HG03039 (cell line): ENCODE data around the gene GUF1.

Experiments used
- ATAC-seq: cut with Tn5 transposase; IDR thresholded peaks from one replicate; pipeline ENCODE4 v1.9.1; 2021; ENCODE audit warnings: mild to moderate bottlenecking, moderate library complexity; ENCODE audit not compliant: unreplicated experiment

The GUF1 gene, protein sequence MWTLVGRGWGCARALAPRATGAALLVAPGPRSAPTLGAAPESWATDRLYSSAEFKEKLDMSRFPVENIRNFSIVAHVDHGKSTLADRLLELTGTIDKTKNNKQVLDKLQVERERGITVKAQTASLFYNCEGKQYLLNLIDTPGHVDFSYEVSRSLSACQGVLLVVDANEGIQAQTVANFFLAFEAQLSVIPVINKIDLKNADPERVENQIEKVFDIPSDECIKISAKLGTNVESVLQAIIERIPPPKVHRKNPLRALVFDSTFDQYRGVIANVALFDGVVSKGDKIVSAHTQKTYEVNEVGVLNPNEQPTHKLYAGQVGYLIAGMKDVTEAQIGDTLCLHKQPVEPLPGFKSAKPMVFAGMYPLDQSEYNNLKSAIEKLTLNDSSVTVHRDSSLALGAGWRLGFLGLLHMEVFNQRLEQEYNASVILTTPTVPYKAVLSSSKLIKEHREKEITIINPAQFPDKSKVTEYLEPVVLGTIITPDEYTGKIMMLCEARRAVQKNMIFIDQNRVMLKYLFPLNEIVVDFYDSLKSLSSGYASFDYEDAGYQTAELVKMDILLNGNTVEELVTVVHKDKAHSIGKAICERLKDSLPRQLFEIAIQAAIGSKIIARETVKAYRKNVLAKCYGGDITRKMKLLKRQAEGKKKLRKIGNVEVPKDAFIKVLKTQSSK

DNA sequence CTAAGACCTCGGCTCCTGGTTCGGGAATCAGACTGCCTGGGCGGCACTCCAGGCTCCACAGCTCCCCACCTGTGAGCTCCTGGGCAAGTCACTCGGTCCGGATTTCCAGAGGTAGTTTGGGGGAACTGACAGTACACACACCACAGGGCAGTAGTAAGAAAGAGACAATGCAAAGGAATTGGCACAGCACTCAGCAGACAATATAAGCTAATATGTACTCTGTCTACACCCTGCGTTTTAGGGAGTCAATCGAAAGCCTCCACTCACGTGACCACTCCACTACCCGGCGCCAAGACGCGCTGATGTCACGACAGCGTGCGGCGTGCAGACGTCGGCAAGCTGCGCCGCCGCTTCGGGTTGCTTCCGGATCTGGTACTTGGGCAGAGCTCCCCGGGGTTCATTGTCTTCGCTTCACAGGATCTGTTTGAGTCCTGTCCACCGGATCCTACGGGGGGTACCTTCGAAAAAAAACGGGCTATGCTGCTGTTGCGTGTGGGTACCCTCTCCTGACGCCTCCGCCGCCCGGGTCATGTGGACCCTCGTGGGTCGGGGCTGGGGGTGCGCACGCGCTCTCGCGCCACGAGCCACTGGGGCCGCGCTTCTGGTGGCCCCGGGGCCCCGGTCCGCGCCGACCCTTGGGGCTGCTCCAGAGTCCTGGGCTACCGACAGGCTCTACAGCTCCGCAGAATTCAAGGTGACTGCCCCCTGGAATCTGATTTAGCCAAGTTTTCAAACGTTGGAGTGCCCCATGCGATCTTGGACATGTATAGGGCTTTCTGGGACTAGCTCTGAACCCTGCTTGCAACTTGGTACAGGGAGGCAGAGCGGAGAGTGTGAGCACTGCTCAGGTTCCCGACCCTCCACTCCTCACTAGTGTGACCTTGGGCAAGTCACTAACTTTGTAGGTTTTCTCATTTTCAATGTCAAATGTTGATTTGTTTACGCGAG lies at the start of gene GUF1:
TSS of gene GUF1 (plus strand) at position 327 of the 948 bp plus-strand sequence. CDS start at position 530, 203 bp downstream.
- ATAC-seq = peak; percentile 97

DNA sequence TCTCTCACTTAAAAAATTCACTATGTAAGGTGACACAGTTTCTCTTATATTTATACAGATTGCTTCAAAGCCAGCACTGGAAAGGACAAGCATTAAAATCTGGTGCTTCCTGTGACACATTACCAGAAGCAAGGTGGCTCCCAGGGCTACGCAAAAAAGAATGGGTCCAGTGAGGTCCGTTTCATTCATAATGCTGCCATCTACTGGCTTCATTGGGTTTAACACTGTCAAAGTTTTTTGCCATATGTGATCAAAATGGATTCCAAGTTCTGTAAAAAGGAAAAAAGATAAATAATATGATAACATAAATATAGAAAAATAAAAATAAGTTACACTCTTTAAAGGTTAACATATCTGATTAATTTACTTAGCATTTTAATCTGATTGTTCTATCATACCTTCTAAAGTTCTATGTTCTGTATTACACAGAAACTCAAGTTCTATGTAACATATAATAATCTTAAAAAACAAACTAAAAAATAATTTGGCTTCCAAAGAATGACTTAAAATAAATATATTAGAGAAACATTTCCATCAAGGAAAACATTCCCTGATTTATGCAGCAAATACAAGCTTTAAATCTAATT lies 48.8 kb upstream of the GUF1 start:
- ATAC-seq = peak; percentile 96

DNA sequence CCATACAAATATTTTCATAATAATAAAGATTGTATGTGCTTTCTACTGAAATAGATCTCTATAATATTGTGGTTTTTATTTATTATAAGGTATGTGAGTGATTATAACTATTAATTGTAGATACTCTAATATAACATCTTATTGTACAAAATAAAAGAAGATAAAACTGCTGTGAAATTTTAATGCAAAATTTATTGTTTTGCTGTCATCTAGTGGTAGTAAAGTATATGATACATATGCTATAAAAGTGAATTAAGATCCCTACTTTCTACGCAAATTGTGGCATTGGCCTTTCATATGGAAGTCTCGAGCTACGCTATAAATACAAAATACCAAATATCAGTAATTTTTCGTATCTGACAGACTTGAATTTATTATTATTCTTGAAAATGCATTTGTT lies 46.1 kb upstream of the GUF1 start:
- ATAC-seq = no peak

DNA sequence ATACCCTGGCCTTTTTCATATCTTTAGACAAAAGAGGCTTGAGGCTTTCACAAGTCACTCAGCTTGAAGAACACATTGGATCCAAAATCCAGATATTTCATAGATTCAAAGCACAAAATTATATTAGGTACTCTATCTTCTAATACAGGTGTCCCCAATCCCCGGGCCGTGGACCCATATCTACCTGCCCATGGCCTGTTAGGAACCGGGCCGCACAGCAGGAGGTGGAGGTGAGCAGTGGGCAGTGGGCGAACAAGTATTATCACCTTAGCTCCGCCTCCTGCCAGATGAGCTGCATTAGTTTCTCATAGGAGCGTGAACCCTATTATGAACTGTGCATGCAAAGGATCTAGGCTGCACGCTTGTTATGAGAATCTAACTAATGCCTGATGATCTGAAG lies 45.5 kb upstream of the GUF1 start:
- no peak for ATAC-seq

DNA sequence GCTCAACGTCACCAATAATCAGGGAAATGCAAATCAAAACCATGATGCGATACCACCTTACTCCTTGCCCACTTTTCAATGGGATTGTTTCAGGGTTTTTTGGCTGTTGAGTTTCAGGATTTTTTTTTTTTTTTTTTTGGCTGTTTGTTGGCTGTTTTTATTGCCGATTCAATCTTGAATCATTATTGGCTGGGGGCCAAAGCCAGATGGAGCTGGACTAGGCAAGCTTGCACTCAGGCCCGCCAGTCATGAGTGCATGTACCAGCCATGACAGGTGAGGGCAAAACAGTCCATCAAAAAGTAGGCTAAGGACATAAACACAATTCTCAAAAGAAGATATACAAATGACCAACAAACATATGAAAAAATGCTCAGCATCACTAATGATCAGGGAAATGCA lies 40.1 kb upstream of the GUF1 start:
- ATAC-seq = no peak

DNA sequence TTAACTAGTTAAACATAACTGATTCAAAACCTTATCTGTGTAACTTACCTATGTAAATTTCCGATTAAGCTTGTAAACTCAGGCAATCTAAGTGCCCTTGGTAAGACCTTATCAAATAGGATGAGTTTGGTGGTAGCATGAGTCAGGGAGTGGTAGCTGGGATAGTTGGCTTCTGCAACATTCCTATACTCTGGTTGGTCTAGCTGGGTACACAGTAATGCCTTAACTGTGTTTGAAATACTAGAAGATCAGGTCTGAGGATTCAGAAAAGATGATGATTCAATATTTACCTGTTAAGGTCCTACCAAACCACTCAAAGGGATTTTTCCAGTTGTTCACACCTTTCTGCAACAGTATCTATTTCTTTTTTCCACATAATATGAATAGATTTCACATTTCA lies 32.1 kb upstream of the GUF1 start:
- no peak for ATAC-seq

DNA sequence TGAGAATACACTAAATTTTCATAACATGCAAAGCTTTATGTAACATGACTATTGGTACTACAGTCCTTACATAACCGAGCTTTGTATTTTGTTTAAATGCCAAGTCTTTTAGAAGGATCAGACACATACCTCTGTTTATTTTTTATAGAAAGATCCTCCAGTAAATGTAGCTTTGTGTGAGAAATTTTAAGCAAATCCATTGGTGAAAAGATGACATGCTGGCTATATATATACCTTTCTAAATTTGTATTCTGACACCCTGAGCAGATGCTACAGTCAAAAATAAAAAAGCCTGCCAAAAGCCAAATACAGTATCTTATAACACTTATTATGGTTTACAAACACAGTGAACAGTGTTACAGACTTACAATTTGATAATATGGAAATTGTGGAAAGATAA lies 26.8 kb upstream of the GUF1 start, which contains the start of gene YIPF7:
TSS of gene YIPF7 (minus strand) at position 201 of the 400 bp plus-strand sequence. CDS start 1,525 bp downstream, outside the sequence.
- no peak for ATAC-seq

DNA sequence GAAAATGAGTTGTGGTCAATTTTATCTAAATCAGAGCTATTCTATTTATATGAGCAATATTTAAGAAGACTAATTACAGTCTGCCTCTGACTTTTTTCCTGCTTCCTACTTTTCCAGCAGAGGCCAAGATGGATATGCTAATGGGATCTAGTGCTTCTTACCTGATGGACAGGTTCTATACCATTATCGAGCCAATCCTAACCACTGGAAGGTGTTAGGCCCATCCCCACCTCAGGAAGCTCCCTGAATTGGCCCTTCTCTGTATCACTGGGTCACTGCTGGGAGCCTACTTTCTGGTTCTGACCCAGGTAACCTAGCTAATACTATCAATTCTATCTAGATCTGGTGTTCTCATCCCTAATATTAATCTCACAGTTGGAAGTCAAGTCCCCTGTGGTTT lies 26.2 kb upstream of the GUF1 start:
- ATAC-seq = no peak

DNA sequence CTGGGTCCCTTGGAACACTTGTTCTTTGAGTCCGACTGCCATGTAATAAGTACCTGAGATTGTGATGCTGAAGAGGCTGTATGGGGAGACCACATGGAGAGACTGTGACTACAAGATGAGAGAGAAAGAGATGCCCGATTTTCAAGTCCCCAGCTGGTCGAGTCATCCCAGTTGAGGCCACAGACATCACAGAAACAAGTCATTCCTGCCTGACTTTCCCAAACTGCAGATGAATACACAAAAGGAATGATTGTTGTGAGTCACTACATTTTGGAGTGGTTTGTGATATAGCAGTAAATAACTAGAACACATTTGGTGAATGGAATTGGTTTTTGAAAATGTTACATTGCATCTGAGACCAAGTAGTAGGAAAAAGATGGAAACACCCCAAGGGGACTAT lies 17.8 kb upstream of the GUF1 start:
- ATAC-seq = no peak

DNA sequence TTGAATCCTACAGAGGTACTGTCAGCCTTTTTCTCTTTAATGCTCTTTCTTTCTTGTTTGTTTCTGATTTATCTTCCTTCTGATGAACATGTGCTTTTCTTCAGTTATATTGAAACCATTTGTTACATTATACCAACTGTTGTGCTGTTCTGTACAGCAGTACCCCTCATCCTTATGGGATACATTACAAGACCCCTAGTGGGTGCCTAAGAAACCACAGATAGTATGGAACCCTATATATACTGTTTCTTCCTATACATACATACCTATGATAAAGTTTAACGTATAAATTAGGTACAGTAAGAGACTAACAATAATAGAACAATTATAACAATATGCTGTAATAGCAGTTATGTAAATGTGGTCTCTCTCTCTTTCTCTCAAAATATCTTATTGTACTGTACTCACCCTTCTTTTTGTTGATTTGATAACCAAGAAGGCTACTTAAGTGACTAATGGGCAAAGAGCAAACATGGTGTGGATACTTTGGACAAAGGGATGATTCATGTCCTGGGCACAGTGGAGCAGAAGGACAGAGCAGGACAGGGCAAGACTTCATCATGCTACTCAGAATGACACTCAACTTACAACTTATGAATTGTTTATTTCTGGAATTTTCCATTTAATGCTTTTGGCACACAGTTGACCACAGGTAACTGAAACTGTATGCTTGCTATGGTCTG lies 16.1 kb upstream of the GUF1 start:
- ATAC-seq = no peak

DNA sequence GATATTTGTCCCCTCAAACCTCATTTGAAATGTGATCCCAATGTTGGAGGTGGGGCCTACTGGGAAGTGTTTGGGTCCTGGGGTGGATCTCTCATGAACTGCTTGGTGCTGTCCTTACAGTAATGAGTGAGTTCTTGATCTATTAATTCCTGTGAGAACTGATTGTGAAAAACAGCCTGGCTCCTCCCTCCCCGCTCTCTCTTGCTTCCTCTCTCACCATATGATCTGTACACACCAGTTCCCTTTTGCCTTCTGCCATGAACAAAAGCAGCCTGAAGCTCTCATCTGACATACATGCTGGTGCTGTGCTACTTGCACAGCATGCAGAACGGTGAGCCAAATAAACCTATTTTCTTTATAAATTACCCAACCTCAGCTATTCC lies 15.6 kb upstream of the GUF1 start:
- no peak for ATAC-seq

DNA sequence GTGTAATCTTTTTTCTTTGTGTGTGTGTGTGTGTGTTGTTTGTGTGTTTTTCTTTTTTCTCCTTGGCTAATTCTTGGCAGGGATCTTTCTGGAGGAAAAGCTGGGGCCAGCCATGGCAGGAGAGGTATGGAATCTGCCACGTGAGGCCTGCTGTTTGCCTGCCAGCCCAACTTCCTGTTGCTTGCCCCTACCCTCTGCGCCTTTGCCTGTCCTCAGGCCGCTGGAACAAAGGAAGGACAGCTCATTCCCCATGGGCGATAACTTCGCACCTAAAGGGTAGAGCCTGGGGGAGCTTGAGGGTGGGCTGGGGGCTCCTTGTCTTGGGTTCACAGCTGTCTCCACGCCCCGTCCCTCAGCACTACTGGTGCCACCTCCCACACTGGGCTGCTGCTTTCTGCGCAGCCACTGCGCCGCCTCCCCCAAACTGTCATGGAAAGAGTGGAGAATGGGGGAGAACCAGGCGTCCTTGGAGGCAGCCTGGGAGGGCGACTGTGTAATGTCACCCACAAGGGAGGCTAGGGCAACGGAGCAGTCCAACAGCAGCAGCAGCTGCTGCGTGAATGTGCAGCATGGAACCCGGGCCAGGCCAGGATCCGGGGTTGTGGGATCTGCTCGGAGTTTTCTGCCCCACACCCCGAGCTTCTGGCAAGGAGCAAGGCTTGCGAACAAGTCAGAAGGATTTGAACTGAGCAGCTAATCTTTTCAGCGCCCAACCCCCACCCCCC lies 14.5 kb upstream of the GUF1 start:
- ATAC-seq = no peak

DNA sequence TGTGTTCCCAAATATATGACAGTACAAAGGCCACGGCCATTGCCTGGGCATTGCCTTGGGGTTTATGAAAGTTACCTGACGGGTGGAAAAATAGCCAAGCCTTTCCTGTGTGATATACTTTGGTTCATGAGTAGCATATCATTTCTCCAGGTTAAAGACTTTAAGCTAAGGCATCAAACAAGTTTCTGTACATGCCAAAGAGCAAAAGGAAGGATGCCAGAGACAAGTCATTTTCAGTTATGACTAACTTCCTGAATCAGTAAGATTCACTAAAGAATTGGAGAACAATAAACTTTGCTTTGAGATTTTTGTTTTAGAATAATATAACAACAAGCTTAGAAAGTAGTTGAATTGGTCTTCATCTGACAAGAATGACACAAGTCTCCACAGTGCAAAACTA lies 9.7 kb upstream of the GUF1 start:
- ATAC-seq = no peak

DNA sequence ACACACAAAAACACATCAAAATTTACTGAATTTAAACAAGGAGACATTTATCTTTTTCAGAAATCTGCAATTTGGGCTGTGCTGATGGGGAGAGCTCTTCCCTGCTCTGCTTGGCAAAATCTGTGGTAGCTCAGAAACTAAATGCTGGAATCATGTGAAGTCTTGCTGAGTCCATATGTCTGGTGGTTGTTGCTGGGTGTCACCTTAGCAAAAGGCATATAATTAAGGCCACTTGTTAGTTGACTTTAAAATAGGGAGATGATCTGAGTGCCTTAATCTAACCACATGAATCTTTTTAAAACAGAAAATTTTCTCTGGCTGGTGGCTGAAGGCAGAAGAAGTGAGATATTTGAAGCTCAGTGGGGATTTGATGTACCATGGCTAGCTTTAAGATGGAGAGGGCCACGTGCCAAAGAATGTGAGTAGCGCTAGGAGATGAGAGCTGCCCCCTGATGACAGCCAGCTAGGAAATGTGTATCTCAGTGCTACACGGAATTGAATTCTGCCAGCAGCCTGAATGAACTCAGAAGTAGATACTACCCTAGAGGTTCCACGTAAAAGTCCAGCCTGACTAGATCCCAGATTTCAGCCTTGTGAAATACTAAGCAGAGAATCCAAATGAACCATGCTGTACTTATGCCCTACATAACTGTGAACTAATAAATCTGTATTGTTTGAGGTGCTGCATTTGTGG lies 7.6 kb upstream of the GUF1 start:
- ATAC-seq = no peak

DNA sequence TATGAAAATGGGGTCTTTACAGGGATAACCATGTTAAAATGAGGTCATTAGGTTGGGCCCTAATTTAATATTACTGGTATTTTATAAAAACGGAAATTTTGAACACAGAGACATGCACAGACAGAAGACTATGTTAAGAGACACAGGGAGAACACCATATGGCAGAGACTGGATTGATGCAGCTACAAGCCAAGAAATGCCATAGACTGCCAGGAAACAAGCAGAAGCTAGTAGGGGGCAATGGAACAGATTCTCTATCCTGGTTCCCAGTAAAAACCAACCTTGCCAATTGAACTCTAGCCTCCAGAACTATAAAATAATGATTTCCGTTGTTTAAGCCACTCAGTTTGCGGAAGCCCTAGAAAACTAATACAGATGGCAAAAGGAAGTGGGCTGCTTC lies 6.6 kb upstream of the GUF1 start:
- no peak for ATAC-seq

DNA sequence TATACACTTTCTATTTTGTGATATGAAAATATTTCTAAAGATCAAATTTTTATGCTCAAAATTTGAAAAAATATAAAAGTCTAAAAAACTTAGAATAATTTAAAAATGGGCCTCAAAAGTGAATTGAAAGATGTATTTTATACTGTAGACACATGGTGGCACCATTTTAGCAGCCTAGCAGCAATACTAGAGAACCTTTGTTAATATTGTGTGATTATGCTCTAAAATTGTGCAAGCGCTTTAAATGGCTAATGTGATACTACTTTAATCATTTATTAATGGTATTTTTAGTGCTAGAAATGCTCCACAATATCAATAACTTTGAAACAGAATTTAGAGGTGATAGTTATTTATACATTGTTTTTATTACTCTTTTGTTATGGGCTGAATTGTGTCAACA lies 3.7 kb upstream of the GUF1 start:
- no peak for ATAC-seq

DNA sequence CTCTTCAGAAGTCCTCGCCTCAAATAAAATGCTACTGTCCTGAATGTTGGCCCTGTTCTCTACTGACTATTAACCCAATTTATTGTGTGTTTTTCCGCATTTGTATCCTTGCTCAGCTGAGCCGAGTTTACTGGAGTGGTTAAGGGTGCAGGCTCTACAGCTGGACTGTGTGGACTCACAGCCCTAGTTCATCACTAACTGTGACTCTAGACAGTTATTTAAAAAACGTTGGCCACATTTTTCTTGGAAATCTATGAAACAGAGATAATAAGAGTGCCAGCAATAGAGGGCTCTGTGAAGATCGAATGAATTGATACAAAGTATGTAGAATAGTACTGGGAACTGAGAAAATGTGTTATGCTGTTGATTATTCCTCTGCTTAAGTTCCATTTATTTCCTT lies 2.9 kb upstream of the GUF1 start:
- no peak for ATAC-seq

DNA sequence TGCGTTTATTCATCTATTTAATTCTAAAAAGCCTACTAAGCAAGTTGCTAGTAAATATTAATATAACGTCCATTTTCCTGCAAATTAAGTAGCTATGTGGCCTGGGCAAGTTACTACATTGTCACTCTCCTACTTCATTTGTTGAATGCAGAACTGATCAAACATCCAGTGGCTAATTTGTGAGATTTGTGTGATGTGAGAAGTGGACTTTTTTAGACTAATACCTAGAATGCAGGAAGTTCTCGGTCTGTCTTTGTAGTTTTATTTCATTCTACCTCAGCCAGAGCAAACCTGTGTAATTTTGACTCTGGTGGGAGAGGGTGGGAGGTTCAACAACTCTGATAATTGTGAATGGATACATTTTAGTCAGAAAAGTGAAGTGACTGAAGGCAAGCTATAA lies 840 bp downstream of the GUF1 start:
- ATAC-seq = no peak

DNA sequence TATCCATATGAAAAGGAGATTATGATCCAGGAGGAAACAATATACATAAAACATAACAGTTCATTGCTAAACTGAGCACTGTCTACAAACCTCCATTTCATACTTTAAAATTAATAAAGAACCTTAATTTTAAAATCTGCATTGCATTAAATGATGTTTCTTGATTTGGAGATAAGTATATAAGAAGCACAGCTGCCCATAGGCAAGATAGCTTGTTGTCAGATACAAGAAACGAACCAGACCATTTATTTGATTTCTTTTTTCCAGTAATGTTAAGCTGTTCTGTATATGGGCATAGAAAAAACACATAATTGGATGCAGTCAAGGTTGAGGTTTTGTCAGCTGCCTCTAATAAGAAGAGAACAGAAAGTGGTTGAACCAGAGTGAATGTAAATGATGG lies 6.4 kb downstream of the GUF1 start:
- ATAC-seq = no peak
